WTC11 (cell line): ENCODE results near the gene LSM4. TPM values are rescaled to one million over a fixed set of nuclear protein-coding genes. Genes with fewer than 3 reads are reported as not detected.

Experiments
- ATAC-seq: fragments of 200-7000 bp; cut with Tn5 transposase; 2 replicates; pipeline ENCODE4 v1.10.0; 2021; ENCODE audit warnings: mild to moderate bottlenecking, moderate library complexity
- CTCF ChIA-PET: fragments of 300-600 bp; sonication (Branson Sonifier 250); formaldehyde crosslinking; loops from one replicate; lab custom pipeline; 2021; ENCODE audit warnings: antibody characterized with exemption; lab: Charles Lee
- POLR2A ChIA-PET: fragments of 350-600 bp; sonication (Branson Sonifier 250); formaldehyde crosslinking; loops from one replicate; lab custom pipeline; 2021; ENCODE audit warnings: antibody characterized with exemption; lab: Charles Lee
- DNase-seq: peaks from one replicate; pipeline ENCODE4 v3.0.0; 2021; ENCODE audit warnings: low spot score
- H3K27ac Mint-ChIP-seq: 2 replicates; pipeline ENCODE4 v1.8.0; 2021; ENCODE audit warnings: mixed read lengths
- H3K27me3 Mint-ChIP-seq: 2 replicates; pipeline ENCODE4 v1.8.0; 2021; ENCODE audit warnings: low read depth, mild to moderate bottlenecking, moderate library complexity, mixed read lengths
- H3K36me3 Mint-ChIP-seq: 2 replicates; pipeline ENCODE4 v1.8.0; 2021; ENCODE audit warnings: mixed read lengths
- H3K4me1 Mint-ChIP-seq: 2 replicates; pipeline ENCODE4 v1.8.0; 2022; ENCODE audit warnings: mixed read lengths
- H3K4me3 Mint-ChIP-seq: 2 replicates; pipeline ENCODE4 v1.8.0; 2021; ENCODE audit warnings: mild to moderate bottlenecking, moderate library complexity, mixed read lengths
- H3K9me3 Mint-ChIP-seq: 2 replicates; pipeline ENCODE4 v1.8.0; 2021; ENCODE audit warnings: mixed read lengths
- ARID4B ChIP-seq: sonication (generic); formaldehyde crosslinking; IDR thresholded peaks from 2 replicates; pipeline ENCODE4 v1.8.0; 2023; ENCODE audit warnings: missing genetic modification reagents, mild to moderate bottlenecking, borderline replicate concordance
- ATF1 ChIP-seq: sonication (generic); formaldehyde crosslinking; IDR thresholded peaks from 2 replicates; pipeline ENCODE4 v1.8.1; 2023; ENCODE audit warnings: mild to moderate bottlenecking, moderate library complexity, missing genetic modification reagents
- CBFB ChIP-seq: sonication (generic); formaldehyde crosslinking; IDR thresholded peaks from 2 replicates; pipeline ENCODE4 v1.8.1; 2022; ENCODE audit warnings: mild to moderate bottlenecking, low read depth, missing genetic modification reagents
- CREM ChIP-seq: sonication (generic); formaldehyde crosslinking; IDR thresholded peaks from 2 replicates; pipeline ENCODE4 v1.8.1; 2022; ENCODE audit warnings: mild to moderate bottlenecking, missing genetic modification reagents, moderate library complexity
- E2F4 ChIP-seq: sonication (generic); formaldehyde crosslinking; IDR thresholded peaks from 2 replicates; pipeline ENCODE4 v1.8.1; 2022; ENCODE audit warnings: low read depth, mild to moderate bottlenecking, moderate library complexity, missing genetic modification reagents, borderline replicate concordance
- E2F5 ChIP-seq: sonication (generic); formaldehyde crosslinking; IDR thresholded peaks from 2 replicates; pipeline ENCODE4 v1.8.1; 2022; ENCODE audit warnings: mild to moderate bottlenecking, moderate library complexity, missing genetic modification reagents
- ELF4 ChIP-seq: sonication (generic); formaldehyde crosslinking; IDR thresholded peaks from 2 replicates; pipeline ENCODE4 v1.8.1; 2022; ENCODE audit warnings: low read depth, mild to moderate bottlenecking, moderate library complexity, missing genetic modification reagents
- ERG ChIP-seq: fragments of 250-450 bp; sonication (Bioruptor Pico); IDR thresholded peaks from 2 replicates; pipeline ENCODE4 v1.8.0; 2021; ENCODE audit warnings: mild to moderate bottlenecking
- FOXJ3 ChIP-seq: sonication (generic); formaldehyde crosslinking; IDR thresholded peaks from 2 replicates; pipeline ENCODE4 v1.9.0; 2021; ENCODE audit warnings: missing genetic modification reagents, mild to moderate bottlenecking, borderline replicate concordance
- GABPB1 ChIP-seq: sonication (generic); formaldehyde crosslinking; IDR thresholded peaks from 2 replicates; pipeline ENCODE4 v1.8.1; 2023; ENCODE audit warnings: mild to moderate bottlenecking, missing genetic modification reagents
- NR3C1 ChIP-seq: sonication (generic); formaldehyde crosslinking; conservative IDR thresholded peaks from 2 replicates; pipeline ENCODE4 v1.8.1; 2023; ENCODE audit warnings: low read depth, mild to moderate bottlenecking, missing genetic modification reagents
- OVOL2 ChIP-seq: fragments of 250-450 bp; sonication (Bioruptor Pico); IDR thresholded peaks from 2 replicates; pipeline ENCODE4 v1.9.0; 2021; ENCODE audit warnings: mild to moderate bottlenecking, borderline replicate concordance
- PREB ChIP-seq: sonication (generic); formaldehyde crosslinking; IDR thresholded peaks from 2 replicates; pipeline ENCODE4 v1.8.1; 2022; ENCODE audit warnings: mild to moderate bottlenecking, missing genetic modification reagents, moderate library complexity, borderline replicate concordance
- ZBTB43 ChIP-seq: sonication (generic); formaldehyde crosslinking; IDR thresholded peaks from 2 replicates; pipeline ENCODE4 v1.8.1; 2023; ENCODE audit warnings: mild to moderate bottlenecking, missing genetic modification reagents
- ZNF219 ChIP-seq: sonication (generic); formaldehyde crosslinking; IDR thresholded peaks from 2 replicates; pipeline ENCODE4 v1.8.0; 2023; ENCODE audit warnings: missing genetic modification reagents, mild to moderate bottlenecking, borderline replicate concordance
- ZNF423 ChIP-seq: fragments of 250-450 bp; sonication (Bioruptor Pico); IDR thresholded peaks from 2 replicates; pipeline ENCODE4 v2.1.2; 2022; ENCODE audit warnings: mild to moderate bottlenecking, moderate library complexity
- ZNF425 ChIP-seq: fragments of 250-450 bp; sonication (Bioruptor Pico); conservative IDR thresholded peaks from 2 replicates; pipeline ENCODE4 v1.9.0; 2021; ENCODE audit warnings: mild to moderate bottlenecking
- ZNF512 ChIP-seq: sonication (generic); formaldehyde crosslinking; IDR thresholded peaks from 2 replicates; pipeline ENCODE4 v1.8.1; 2022; ENCODE audit warnings: missing genetic modification reagents, borderline replicate concordance
- ZSCAN18 ChIP-seq: fragments of 250-450 bp; sonication (Bioruptor Pico); IDR thresholded peaks from 2 replicates; pipeline ENCODE4 v2.1.2; 2022; ENCODE audit warnings: mild to moderate bottlenecking, moderate library complexity
- total RNA-seq: library from RNA; stranded (reverse); gene quantifications from 3 replicates; pipeline ENCODE4 v1.2.3, GENCODE V29; 2021

The LSM4 gene
- total RNA-seq, 1 experiment from 2014 or later = 373 TPM

GRCh38 chr19:18282021-18282787, 40.7 kb downstream of the LSM4 start:
- ChIA-PET POLR2A (interaction anchor here (0.5 to 5.1 kb wide), 31 partner anchors 10 to 1103 kb away, joined by 3 to 200 read pairs (median 7); partner anchors contain the start of genes GDF15, LRRC25, LSM4 and MPV17L2), CTCF (interaction anchor here (0.6 to 6.8 kb wide), 19 partner anchors 10 to 169 kb away, joined by 3 to 240 read pairs (median 8); partner anchors contain the start of genes LSM4, MPV17L2, PGPEP1 and RAB3A)
- peaks cover 39% of the 10 kb centered on the region for H3K4me1 Mint-ChIP-seq
- peaks cover 12% of the 10 kb centered on the region for H3K36me3 Mint-ChIP-seq
- peak overlapping the region; percentile 73 for H3K4me3 Mint-ChIP-seq
- H3K27me3 Mint-ChIP-seq = peaks cover 9% of the 10 kb centered on the region
- ATAC-seq (peak; percentile 35), DNase-seq (no peak)
- peak overlapping the region; percentile 98 for H3K27ac Mint-ChIP-seq
- H3K9me3 Mint-ChIP-seq = no peaks in the 10 kb centered on the region
- peak; percentile 9; the same call in 1 of the 2 replicates for TF ChIP-seq GABPB1
- TF ChIP-seq CREM (CRISPR knock-in tag) = 0 out of 2 replicates have a peak, but pooled peaks have one; percentile 2
- TF ChIP-seq ELF4 (CRISPR knock-in tag) = no peak
- TF ChIP-seq CBFB (CRISPR knock-in tag) = no peak
- no peak for TF ChIP-seq FOXJ3 (CRISPR knock-in tag)
- no peak for TF ChIP-seq NR3C1 (CRISPR knock-in tag)
- 0 out of 2 replicates have a peak, but pooled peaks have one; percentile 38 for TF ChIP-seq ATF1 (CRISPR knock-in tag)
- TF ChIP-seq ERG (CRISPR knock-in tag) = no peak
- TF ChIP-seq E2F5 (CRISPR knock-in tag) = no peak; the same call in 1 of the 2 replicates
- TF ChIP-seq E2F4 (CRISPR knock-in tag) = no peak
- no peak for TF ChIP-seq ZNF512 (CRISPR knock-in tag)
- no peak for TF ChIP-seq ZSCAN18 (CRISPR knock-in tag)
- peak; percentile 44; the same call in 1 of the 2 replicates for TF ChIP-seq ARID4B (CRISPR knock-in tag)
- no peak for TF ChIP-seq ZNF425 (CRISPR knock-in tag)
- TF ChIP-seq OVOL2 (CRISPR knock-in tag) = no peak
- TF ChIP-seq ZNF219 (CRISPR knock-in tag) = no peak
- no peak for TF ChIP-seq ZBTB43 (CRISPR knock-in tag)
- TF ChIP-seq ZNF423 (CRISPR knock-in tag) = 0 out of 2 replicates have a peak, but pooled peaks have one; percentile 25
- no peak for TF ChIP-seq PREB (CRISPR knock-in tag)
